AG09309 (cell line): ENCODE measurements around the gene IDUA.
"Not testable (repeated sequence)": the region's sequence is repeated elsewhere in the genome, so short reads cannot be mapped to it uniquely, and the experiment has no call there.

ENCODE experiments used
- DNase-seq: peaks from one replicate; pipeline ENCODE4 v3.0.0-alpha.2; 2010; ENCODE audit warnings: low read depth
- H3K4me3 ChIP-seq: 2 replicates; pipeline ENCODE4 v1.5.1; 2011; ENCODE audit warnings: mild to moderate bottlenecking, low read depth, low read length, moderate library complexity; ENCODE audit not compliant: control insufficient read depth
- CTCF ChIP-seq: IDR thresholded peaks from 2 replicates; pipeline ENCODE4 v1.5.1; 2011; ENCODE audit warnings: mild to moderate bottlenecking, low read depth, low read length, inconsistent platforms; ENCODE audit not compliant: insufficient read depth, control insufficient read depth; ENCODE audit errors: missing control alignments

IDUA gene

GRCh38 chr4:1045193-1045594 is 58.4 kb downstream of the IDUA start:
- no peak for TF ChIP-seq CTCF

GRCh38 chr4:1045595-1046201 is 58.9 kb downstream of the IDUA start:
- no peak for TF ChIP-seq CTCF
- no peak overlapping the region for H3K4me3 ChIP-seq

More at GRCh38 chr4:1045193-1045594, 58.4 kb downstream of the IDUA start:
- no peak overlapping the region for H3K4me3 ChIP-seq
- DNase-seq, result no peak

GRCh38 chr4:1046581-1047011 is 59.8 kb downstream of the IDUA start:
- peak overlapping the region; percentile 28 for H3K4me3 ChIP-seq
- DNase-seq, result not testable (repeated sequence)

More at GRCh38 chr4:1045595-1046201, 58.9 kb downstream of the IDUA start:
- no peak for DNase-seq

- DNase-seq, result no peak
- no peak for TF ChIP-seq CTCF
- H3K4me3 ChIP-seq, result no peak overlapping the region; the same call in 1 of the 2 replicates
These were observed 60.5 kb downstream of the IDUA start for GRCh38 chr4:1047106-1047975.

- no peak for DNase-seq
- TF ChIP-seq CTCF, result no peak
- H3K4me3 ChIP-seq, result no peak overlapping the region
These were observed 61.3 kb downstream of the IDUA start for GRCh38 chr4:1047976-1048772.

GRCh38 chr4:1048773-1049590 is 62.1 kb downstream of the IDUA start:
- no peak for TF ChIP-seq CTCF
- no peak for DNase-seq
- H3K4me3 ChIP-seq, result no peak overlapping the region
